Transverse colon (tissue), 4 donors: ENCODE measurements around the gene TMEM37. TPM values are rescaled to one million over a fixed set of nuclear protein-coding genes. Genes with fewer than 3 reads are reported as not detected.

Experiments
- DNase-seq: peaks from one replicate; pipeline ENCODE4 v3.0.0-alpha.2; 2019
- H3K27ac ChIP-seq, 4 donors: fragments of 200-600 bp; sonication (generic); 2 replicates each; pipeline ENCODE4 v1.5.1; 2016 to 2018; ENCODE audit warnings: inconsistent platforms in 4 of 4
- H3K27me3 ChIP-seq: fragments of 200-600 bp; sonication (generic); 2 replicates; pipeline ENCODE4 v1.5.1; 2017; ENCODE audit warnings: inconsistent platforms
- H3K36me3 ChIP-seq, 4 donors: fragments of 200-600 bp; sonication (generic); 2 replicates each; pipeline ENCODE4 v1.5.1; 2017 to 2019; ENCODE audit warnings: inconsistent platforms in 4 of 4
- H3K4me1 ChIP-seq, 4 donors: fragments of 200-600 bp; sonication (generic); 2 replicates each; pipeline ENCODE4 v1.5.1; 2017 to 2020; ENCODE audit warnings: inconsistent platforms in 4 of 4
- H3K4me3 ChIP-seq, 4 donors: fragments of 200-600 bp; sonication (generic); 1 replicate in 1 of 4; 2 replicates in 3 of 4; pipeline versions ENCODE4 v1.5.1 to v1.6.1; 2017 to 2019; ENCODE audit warnings: inconsistent platforms in 4 of 4
- H3K9me3 ChIP-seq, 2 donors: fragments of 200-600 bp; sonication (generic); 2 replicates each; pipeline ENCODE4 v1.5.1; 2017 to 2019; ENCODE audit warnings: inconsistent platforms in 2 of 2
- EP300 ChIP-seq: sonication (generic); formaldehyde crosslinking; IDR thresholded peaks from one replicate; pipeline ENCODE4 v1.6.1; 2017; ENCODE audit warnings: antibody characterized with exemption, low read depth
- POLR2A ChIP-seq: fragments of 450-650 bp; IDR thresholded peaks from one replicate; pipeline ENCODE4 v1.6.1; 2016; ENCODE audit warnings: antibody characterized with exemption, mild to moderate bottlenecking, moderate library complexity
- POLR2AphosphoS5 ChIP-seq, 3 donors: sonication (generic); formaldehyde crosslinking; IDR thresholded peaks; one replicate each; pipeline ENCODE4 v1.6.1; 2016; ENCODE audit warnings: antibody characterized with exemption in 3 of 3
- WGBS, 2 donors: methylation state at CpG; one replicate each; pipeline ENCODE4 v1.1.5; 2018; ENCODE audit warnings: low coverage in 1 of 2; 5-methylcytosine and 5-hydroxymethylcytosine counted together
- in situ Hi-C, 4 donors: fragments of 200-750 bp; cut with MboI; loops; one replicate each; pipeline versions ENCODE4 v1.15.0 to v1.15.1; 2017; ENCODE audit warnings: low sequenced_read_pairs in 3 of 4, low pct_ligation_motif_present in 1 of 4, low pct_unique_long_range_greater_than_20kb in 1 of 4
- intact Hi-C: fragments of 100-400 bp; cut with DNase I; formaldehyde crosslinking; loops from one replicate; pipeline ENCODE4 v1.15.1; 2023; ENCODE audit warnings: low total_unique reads
- total RNA-seq, 4 donors: library from RNA; depleted of rRNA; stranded (reverse); fragments of >200 nt; gene quantifications; one replicate each; pipeline ENCODE4 v1.1.0, GENCODE V29; 2016
- TF ChIP-seq, protein P1 (sequence below), 5 experiments: fragments of 200-600 bp in 3 of 5; fragments of 450-650 bp in 2 of 5; sonication (generic) in 3 of 5; IDR thresholded peaks; 1 replicate in 2 of 5; 2 replicates in 3 of 5; pipeline ENCODE4 v1.5.1; 2016 to 2017; ENCODE audit warnings: antibody characterized with exemption in 5 of 5, inconsistent platforms in 3 of 5, mild to moderate bottlenecking in 2 of 5, moderate library complexity in 1 of 5

The TMEM37 gene
- total RNA-seq, 4 donors from 2014 or later, result 18.7 to 210 (median 157) TPM

DNA sequence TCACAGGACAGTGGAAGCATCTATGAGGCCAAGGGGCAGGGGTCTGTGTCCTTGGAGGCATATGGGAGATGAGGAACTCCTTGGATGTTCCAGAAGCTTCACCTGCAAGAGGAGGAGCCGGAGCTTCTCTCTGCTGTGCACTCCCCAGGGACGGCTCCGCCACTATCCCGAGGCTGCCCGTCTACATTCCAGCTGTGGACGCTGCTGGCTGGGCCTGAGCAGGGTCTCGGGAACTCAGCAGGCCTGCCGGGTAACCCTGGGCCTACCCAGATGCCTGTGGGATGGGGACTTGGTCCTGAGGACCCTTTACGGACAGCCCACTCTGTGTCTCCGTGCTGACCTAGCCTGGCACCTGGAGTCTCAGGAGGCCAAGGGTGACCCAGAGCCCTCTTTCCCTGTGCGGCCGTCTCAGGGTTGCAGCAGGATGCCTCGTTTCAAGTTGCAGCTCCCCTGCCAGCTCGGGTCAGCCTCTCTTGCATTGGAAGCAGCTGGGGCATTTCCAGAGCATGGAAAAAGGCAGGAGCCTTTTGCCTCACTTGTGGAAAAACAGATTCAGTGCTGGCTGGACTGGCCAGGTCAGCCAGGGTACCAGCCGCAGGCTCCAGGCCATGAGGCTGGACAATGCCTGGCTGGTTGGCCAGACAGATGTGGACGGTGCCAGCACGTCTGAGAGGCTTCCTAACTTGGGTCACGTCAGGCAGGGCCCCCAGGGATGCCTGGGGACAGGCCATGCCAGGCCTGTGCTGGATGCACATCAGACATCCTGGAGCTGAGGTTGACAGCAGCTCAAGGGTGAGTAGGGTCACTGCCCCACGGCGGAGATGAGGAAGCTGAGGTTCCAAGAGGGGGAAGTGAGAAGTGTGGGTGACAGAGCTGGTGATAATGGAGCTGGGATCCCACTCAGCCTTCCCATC, 51.1 kb downstream of the TMEM37 start:
- no peak overlapping the region for H3K4me3 ChIP-seq
- H3K27me3 ChIP-seq, result peaks cover 3% of the 10 kb centered on the region
- H3K4me1 ChIP-seq, result peaks cover 0 to 11% (median 6%) of the 10 kb centered on the region in 4 donors
- whole genome bisulfite sequencing, 2 donors, result 73 to 100% methylated on average over 1 to 15 of the region's 20 CpGs
- DNase-seq, result no peak
- no peaks in the 10 kb centered on the region for H3K36me3 ChIP-seq
- TF ChIP-seq EP300 (no peak), POLR2AphosphoS5 (IDR thresholded peaks at IDR 0.05) (no peak), POLR2A (no peak)
- TF ChIP-seq, protein P1, sequence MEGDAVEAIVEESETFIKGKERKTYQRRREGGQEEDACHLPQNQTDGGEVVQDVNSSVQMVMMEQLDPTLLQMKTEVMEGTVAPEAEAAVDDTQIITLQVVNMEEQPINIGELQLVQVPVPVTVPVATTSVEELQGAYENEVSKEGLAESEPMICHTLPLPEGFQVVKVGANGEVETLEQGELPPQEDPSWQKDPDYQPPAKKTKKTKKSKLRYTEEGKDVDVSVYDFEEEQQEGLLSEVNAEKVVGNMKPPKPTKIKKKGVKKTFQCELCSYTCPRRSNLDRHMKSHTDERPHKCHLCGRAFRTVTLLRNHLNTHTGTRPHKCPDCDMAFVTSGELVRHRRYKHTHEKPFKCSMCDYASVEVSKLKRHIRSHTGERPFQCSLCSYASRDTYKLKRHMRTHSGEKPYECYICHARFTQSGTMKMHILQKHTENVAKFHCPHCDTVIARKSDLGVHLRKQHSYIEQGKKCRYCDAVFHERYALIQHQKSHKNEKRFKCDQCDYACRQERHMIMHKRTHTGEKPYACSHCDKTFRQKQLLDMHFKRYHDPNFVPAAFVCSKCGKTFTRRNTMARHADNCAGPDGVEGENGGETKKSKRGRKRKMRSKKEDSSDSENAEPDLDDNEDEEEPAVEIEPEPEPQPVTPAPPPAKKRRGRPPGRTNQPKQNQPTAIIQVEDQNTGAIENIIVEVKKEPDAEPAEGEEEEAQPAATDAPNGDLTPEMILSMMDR (IDR thresholded peaks at IDR 0.05), result no peak
- H3K9me3 ChIP-seq, result no peaks in the 10 kb centered on the region
- no peak overlapping the region for H3K27ac ChIP-seq
- intact Hi-C loops (no loop called here), in situ Hi-C loops (loop anchor here in 1 of 4 donors (25.0 kb wide), 1 partner anchor 595 kb away; no protein-coding TSS in a partner anchor)

DNA sequence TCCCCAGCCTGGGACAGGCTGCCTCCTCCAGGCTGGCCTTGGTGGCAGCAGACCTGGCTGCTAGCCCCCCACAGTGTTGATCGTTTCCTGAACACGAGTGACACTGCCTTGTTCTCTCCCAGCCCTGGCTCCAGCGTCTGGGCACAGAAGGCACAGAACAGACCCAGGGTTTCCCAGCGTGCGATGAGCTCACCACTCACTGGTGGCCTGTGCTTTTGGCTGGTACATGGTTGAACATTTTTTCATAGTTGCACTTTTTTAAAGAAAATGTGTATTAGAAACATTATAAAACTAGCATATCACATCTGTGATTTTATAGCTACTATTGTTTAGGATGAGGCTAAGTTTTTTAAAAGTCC, 51.7 kb downstream of the TMEM37 start:
- WGBS, 2 donors, result 71 to 80% methylated on average over 1 to 5 of the region's 5 CpGs
- intact Hi-C loops, result no loop called here

DNA sequence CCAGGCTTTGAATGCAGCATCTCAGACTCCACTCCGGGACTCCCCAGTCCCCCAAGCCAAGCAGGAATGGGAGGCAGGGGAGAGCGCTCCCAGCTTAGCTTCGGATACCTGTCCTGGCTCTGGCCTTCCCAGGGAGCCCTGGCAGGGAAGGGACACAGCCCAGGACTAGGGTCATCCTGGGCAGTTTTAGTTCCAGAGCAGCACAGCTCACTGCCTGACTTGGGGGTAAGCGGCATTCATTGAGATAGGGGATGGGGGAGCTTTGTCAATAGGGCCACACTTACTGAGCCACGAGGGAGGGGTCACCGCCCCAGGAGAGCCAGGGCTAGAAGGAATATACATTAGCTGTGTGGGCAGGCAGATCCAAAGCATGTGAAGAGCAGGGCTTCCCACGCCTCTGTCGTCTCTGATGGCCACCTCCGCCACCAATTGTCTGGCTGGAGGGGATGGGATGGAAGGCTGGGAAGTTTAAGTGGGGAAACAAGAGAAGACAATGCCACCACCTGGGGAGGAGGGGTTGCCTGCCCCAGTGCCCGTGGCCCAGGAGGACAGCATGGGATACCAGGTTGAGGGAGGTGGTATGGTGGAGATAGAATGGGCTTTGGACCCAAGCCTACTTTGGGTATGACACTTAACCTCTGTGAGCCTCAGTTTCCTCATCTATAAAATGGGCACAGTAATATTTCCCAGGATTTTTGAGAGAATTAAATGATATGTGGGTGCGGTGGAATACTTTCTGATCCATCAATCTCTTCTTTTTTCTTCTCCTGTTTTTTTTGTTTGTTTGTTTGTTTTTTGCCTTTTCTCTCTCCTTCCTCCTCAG, 52.5 kb downstream of the TMEM37 start:
- Histone ChIP-seq H3K9me3 (no peaks in the 10 kb centered on the region), H3K4me3 (no peak overlapping the region), H3K4me1 (peaks cover 10 to 18% (median 15%) of the 10 kb centered on the region in 4 donors), H3K27ac (no peak overlapping the region), H3K36me3 (no peaks in the 10 kb centered on the region), H3K27me3 (peaks cover 3% of the 10 kb centered on the region)
- 89 to 94% methylated on average over 8 to 11 of the region's 11 CpGs for WGBS, 2 donors
- intact Hi-C loops (no loop called here), in situ Hi-C loops (loop anchor here in 1 of 4 donors (25.0 kb wide), 1 partner anchor 597 kb away; no protein-coding TSS in a partner anchor)
- TF ChIP-seq, protein P1 (IDR thresholded peaks at IDR 0.05), result no peak
- TF ChIP-seq EP300 (no peak), POLR2AphosphoS5 (IDR thresholded peaks at IDR 0.05) (no peak), POLR2A (no peak)
- no peak for DNase-seq

More for the DNA sequence above, 51.7 kb downstream of the TMEM37 start:
- no peak overlapping the region for H3K4me3 ChIP-seq
- no peak for DNase-seq
- peaks cover 3% of the 10 kb centered on the region for H3K27me3 ChIP-seq
- peaks cover 6 to 17% (median 11%) of the 10 kb centered on the region in 4 donors for H3K4me1 ChIP-seq
- H3K36me3 ChIP-seq, result no peaks in the 10 kb centered on the region
- H3K9me3 ChIP-seq, result no peaks in the 10 kb centered on the region
- TF ChIP-seq, protein P1 (IDR thresholded peaks at IDR 0.05), result no peak
- TF ChIP-seq EP300, result no peak
- no peak for TF ChIP-seq POLR2A
- TF ChIP-seq POLR2AphosphoS5 (IDR thresholded peaks at IDR 0.05), result no peak
- in situ Hi-C loops, result loop anchor here in 1 of 4 donors (25.0 kb wide), 1 partner anchor 596 kb away; no protein-coding TSS in a partner anchor
- no peak overlapping the region for H3K27ac ChIP-seq

- Histone ChIP-seq H3K27me3 (peaks cover 3% of the 10 kb centered on the region), H3K27ac (no peak overlapping the region), H3K4me3 (no peak overlapping the region), H3K4me1 (peaks cover 13 to 20% (median 16%) of the 10 kb centered on the region in 4 donors), H3K9me3 (no peaks in the 10 kb centered on the region), H3K36me3 (no peaks in the 10 kb centered on the region)
- WGBS, 2 donors, result 65% methylated on average over 6 of the region's 6 CpGs; no CpG with 5 or more reads in 1 of the 2 donors
- in situ Hi-C loops (loop anchor here in 1 of 4 donors (25.0 kb wide), 1 partner anchor 598 kb away; no protein-coding TSS in a partner anchor), intact Hi-C loops (no loop called here)
- no peak for DNase-seq
- TF ChIP-seq, protein P1 (IDR thresholded peaks at IDR 0.05), result no peak
- TF ChIP-seq POLR2A, result no peak
- no peak for TF ChIP-seq POLR2AphosphoS5 (IDR thresholded peaks at IDR 0.05)
- TF ChIP-seq EP300, result no peak
These were observed 53.2 kb downstream of the TMEM37 start for GRCh38 chr2:119484834-119485233.
